IPS-20b (cell line): Measurements from ENCODE around the gene TMC8.

Experiments used
- H3K27ac ChIP-seq: one replicate; pipeline ENCODE4 v1.5.1; 2013; ENCODE audit warnings: low read length
- H3K27me3 ChIP-seq: 2 replicates; pipeline ENCODE4 v1.6.1; 2013; ENCODE audit warnings: mild to moderate bottlenecking, low read length, inconsistent platforms; ENCODE audit not compliant: insufficient read depth
- H3K36me3 ChIP-seq: 2 replicates; pipeline ENCODE4 v1.6.1; 2013; ENCODE audit warnings: low read depth, mild to moderate bottlenecking, inconsistent platforms, low read length, moderate library complexity; ENCODE audit not compliant: insufficient read depth
- H3K4me1 ChIP-seq: 2 replicates; pipeline ENCODE4 v1.6.1; 2013; ENCODE audit warnings: mild to moderate bottlenecking, control low read depth, inconsistent platforms, low read length, moderate library complexity; ENCODE audit not compliant: insufficient read depth
- H3K4me3 ChIP-seq: 2 replicates; pipeline ENCODE4 v1.5.1; 2013; ENCODE audit warnings: mild to moderate bottlenecking, low read length, inconsistent platforms
- H3K9ac ChIP-seq: 2 replicates; pipeline ENCODE4 v1.6.1; 2013; ENCODE audit warnings: low read depth, mild to moderate bottlenecking, inconsistent platforms, low read length, moderate library complexity
- H3K9me3 ChIP-seq: 2 replicates; pipeline ENCODE4 v1.6.1; 2013; ENCODE audit warnings: mild to moderate bottlenecking, low read depth, low read length, inconsistent platforms; ENCODE audit not compliant: insufficient read depth

The TMC8 gene

DNA sequence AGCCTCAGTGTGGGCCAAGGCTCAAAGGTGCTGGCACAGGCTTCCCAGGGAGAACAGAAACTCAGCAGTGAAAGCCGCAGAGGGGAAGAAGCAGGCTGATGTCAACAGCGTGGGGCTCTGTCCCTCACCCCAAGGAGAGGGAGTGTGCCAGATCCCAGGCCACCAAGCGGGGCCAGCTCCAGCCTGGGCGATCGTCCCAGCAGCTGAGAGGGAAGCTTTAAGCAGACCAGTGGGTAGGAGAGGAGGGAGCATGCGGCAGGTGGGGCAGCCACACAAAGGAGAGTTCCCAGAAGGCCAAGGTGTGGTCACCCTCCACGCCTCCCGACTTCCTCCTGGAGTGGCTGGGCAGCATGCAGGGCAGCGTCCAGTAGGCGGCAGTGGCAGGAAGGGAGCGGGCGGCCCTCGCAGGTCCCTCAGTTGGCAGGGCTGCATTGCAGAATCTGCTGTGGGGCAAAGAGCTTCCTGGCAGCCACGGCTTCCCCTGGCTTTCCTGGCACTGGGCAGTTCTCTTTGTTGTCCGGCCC is 43.8 kb downstream of the TMC8 start:
- Histone ChIP-seq H3K4me3 (no peak overlapping the region), H3K36me3 (peaks cover 59% of the 10 kb centered on the region), H3K9me3 (no peaks in the 10 kb centered on the region), H3K4me1 (peaks cover 15% of the 10 kb centered on the region), H3K27me3 (no peaks in the 10 kb centered on the region), H3K9ac (no peak overlapping the region), H3K27ac (no peak overlapping the region)

DNA sequence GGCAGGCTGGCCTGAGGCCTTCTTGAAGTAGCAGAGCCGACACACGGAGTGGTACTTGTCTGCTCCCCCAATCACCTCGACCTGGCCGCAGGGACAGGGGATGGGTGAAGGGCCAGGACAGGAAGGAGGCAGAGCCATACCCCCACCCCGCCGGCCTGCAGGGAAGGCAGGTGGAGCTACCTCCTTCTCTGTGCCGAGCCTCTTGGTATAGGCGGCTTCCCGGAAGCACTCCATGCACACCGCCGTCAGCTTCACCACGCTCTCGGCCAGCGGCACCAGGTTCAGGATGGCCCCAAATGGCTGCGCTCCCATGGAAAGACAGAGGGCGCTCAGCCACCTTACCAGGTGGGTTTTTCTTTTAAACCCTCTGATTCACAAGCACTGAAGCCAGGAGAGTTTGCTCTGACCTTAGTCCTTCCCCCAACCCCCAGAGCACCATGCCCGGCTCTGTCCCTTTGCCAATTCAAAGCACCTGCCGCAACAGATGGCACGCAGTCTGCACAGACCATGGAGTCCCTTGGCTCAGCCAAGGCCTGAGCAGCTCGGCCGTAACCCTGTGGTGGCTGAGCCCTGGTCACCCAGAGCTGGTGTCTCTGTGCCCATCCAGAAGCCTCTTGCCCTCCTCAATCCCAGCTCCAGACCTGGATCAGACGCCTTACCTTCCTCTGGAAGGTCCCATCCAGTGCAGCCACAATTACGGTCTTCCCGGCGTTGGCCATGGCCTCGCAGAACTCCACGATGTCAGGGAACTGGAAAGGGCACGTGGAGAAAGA is 44.5 kb downstream of the TMC8 start:
- H3K36me3 ChIP-seq = peaks cover 65% of the 10 kb centered on the region
- no peaks in the 10 kb centered on the region for H3K9me3 ChIP-seq
- no peak overlapping the region for H3K27ac ChIP-seq
- H3K4me3 ChIP-seq = no peak overlapping the region
- no peaks in the 10 kb centered on the region for H3K27me3 ChIP-seq
- peaks cover 15% of the 10 kb centered on the region for H3K4me1 ChIP-seq
- H3K9ac ChIP-seq = no peak overlapping the region

DNA sequence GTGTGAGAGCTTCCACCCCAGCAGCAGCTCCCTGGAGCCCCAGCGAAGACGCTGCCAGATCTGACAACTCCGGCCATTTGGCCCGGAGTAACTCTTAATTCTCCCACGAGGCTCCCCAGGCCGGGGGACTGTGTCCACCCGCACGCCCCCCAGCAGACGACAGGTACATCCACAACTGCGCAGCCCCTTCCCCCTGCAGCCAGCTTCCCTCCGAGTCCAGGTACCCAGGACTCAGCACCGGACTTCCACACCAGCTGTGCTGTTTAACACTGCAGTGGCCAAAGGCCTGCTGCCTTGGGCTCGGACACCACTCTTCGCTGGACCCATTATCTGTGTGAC is 45.0 kb downstream of the TMC8 start:
- peaks cover 15% of the 10 kb centered on the region for H3K4me1 ChIP-seq
- no peak overlapping the region for H3K27ac ChIP-seq

DNA sequence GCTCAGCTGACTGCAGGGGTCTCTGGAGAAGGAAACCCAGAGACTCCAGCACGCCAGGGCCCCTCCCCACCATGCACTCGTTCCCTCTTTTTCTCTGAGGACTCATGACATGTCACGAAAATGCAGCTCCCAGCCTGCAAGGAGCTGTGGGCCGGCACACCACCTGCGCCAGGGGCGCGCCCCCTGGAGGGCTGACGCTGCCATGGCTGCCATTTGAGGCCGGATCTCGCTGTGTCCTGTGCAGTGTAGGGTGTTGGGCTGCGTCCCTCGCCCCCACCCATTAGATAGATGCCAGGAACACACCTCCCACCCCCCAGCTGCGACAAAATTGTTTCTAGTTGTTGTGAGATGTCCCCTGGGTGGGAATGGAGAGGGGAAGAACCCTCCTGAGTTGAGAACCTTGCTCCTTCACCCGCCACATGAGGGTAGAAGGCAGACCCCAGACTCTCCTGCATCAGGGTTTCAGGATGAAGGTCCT is 46.0 kb downstream of the TMC8 start:
- no peak overlapping the region for H3K27ac ChIP-seq
- peaks cover 15% of the 10 kb centered on the region for H3K4me1 ChIP-seq
- H3K27me3 ChIP-seq = no peaks in the 10 kb centered on the region
- H3K36me3 ChIP-seq = peaks cover 81% of the 10 kb centered on the region
- H3K4me3 ChIP-seq = no peak overlapping the region
- H3K9ac ChIP-seq = peak overlapping the region; percentile 41; the same call in 1 of the 2 replicates
- no peaks in the 10 kb centered on the region for H3K9me3 ChIP-seq

More for the DNA sequence above, 45.0 kb downstream of the TMC8 start:
- Histone ChIP-seq H3K27me3 (no peaks in the 10 kb centered on the region), H3K9me3 (no peaks in the 10 kb centered on the region), H3K4me3 (no peak overlapping the region), H3K9ac (no peak overlapping the region), H3K36me3 (peaks cover 71% of the 10 kb centered on the region)

DNA sequence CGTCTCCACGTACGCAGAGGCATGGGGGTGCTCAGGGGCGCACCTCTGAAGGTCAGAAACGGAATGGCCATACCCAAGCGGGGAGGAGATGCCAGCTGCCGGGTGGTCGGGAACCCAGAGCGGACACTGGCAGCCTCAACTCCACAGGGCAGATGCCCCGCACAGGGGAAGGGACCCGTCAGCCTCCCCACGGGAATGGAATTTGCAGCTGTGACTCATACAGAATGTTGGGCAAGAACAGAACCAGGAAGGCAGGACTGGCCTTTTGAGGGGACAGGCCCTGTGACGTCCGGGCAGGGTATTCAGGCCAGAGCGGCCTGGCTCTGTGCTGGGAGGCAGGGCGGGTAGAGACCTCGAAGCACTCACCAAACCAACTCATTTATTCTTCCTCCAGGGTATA is 48.8 kb downstream of the TMC8 start:
- Histone ChIP-seq H3K4me3 (no peak overlapping the region), H3K27ac (no peak overlapping the region), H3K27me3 (no peaks in the 10 kb centered on the region), H3K4me1 (peaks cover 3% of the 10 kb centered on the region; the same call in 1 of the 2 replicates), H3K9me3 (no peaks in the 10 kb centered on the region), H3K9ac (no peak overlapping the region), H3K36me3 (peaks cover 93% of the 10 kb centered on the region)

DNA sequence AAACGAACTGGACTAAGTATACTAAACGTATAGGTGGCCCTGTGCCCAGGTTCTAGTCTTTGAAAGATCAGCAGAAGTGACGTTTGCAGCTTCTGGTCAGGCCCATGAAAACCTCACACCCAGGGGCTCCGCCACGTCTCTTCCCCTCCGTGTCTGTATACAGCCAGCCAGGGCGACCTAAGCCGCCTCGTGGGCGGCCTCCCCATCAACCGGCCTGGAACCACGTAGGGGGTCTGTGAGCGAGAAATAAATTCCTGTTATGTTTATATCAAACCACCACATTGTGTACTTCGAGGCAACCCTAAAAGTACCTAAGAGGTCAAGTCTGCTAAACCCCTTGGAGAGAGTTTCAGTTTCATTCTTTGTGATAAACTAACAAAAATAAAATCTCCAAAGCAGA is 49.5 kb downstream of the TMC8 start:
- Histone ChIP-seq H3K27me3 (no peaks in the 10 kb centered on the region), H3K27ac (no peak overlapping the region), H3K4me1 (peaks cover 5% of the 10 kb centered on the region; the same call in 1 of the 2 replicates), H3K4me3 (no peak overlapping the region), H3K9ac (no peak overlapping the region), H3K9me3 (no peaks in the 10 kb centered on the region), H3K36me3 (peaks cover 94% of the 10 kb centered on the region)

DNA sequence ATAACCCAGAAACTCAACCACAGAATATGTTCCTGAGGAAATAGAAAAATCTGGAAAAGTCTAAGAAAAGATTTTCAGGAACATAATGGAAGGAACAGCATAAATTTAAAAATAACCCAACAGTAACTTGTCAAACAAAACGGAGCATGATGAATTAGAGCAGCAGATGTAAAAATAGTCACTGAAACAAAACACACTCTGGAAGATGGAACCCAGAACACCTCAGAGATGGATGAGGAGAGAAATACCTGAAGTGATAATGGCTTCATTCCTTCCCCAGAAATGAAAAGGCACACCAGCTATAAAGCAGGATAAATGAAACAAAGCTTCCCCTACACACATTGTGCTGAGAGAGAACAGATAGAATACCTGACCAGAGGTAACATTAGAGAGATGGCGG is 49.9 kb downstream of the TMC8 start:
- Histone ChIP-seq H3K4me1 (peaks cover 8% of the 10 kb centered on the region; the same call in 1 of the 2 replicates), H3K27me3 (no peaks in the 10 kb centered on the region), H3K27ac (no peak overlapping the region), H3K4me3 (no peak overlapping the region), H3K9me3 (no peaks in the 10 kb centered on the region), H3K36me3 (peaks cover 94% of the 10 kb centered on the region), H3K9ac (no peak overlapping the region)

DNA sequence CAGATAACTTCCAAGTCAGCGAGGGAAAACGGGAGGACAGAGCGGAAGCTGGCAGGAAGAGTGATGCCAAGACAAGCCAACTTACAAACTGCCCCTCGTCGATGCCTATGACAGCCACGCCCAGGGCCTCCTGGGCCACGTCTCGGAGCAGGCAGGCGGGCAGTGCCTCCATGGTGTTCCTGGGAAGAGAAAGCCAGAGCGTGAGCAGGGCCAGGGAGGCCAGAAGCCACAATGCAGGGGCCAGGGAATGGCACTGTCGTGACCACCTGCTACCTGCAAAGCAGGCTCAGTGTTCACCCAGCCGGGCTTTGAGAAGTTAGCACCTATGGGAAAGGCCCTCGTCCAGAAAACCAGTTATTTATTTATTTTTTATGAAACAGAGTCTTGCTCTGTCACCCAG is 51.9 kb downstream of the TMC8 start:
- no peaks in the 10 kb centered on the region for H3K9me3 ChIP-seq
- H3K4me1 ChIP-seq = 0 out of 2 replicates have a peak, but pooled peaks cover 4% of the 10 kb centered on the region

DNA sequence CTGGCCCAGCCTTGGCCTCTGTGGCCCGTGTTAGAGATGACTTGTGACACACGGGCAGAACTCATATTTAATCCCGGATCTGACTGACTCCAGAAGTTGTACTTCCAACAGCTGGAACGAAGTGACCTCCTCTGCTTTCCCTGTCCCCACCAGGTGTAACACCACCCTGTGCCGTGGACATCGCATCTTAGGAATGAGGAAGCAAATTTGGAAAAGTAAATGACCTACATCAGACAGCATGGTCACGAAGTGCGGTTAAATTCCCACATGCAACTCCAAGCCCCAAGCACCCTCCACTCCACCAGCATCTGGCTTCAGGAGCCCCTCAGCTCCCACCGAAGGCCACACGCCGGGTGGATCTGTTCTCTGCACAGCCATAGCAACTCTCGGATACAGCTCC is 53.3 kb downstream of the TMC8 start:
- Histone ChIP-seq H3K9ac (no peak overlapping the region), H3K9me3 (no peaks in the 10 kb centered on the region), H3K27ac (no peak overlapping the region), H3K4me3 (no peak overlapping the region), H3K4me1 (peaks cover 4% of the 10 kb centered on the region; the same call in 1 of the 2 replicates), H3K36me3 (peaks cover 67% of the 10 kb centered on the region), H3K27me3 (no peaks in the 10 kb centered on the region)

More for the DNA sequence above, 51.9 kb downstream of the TMC8 start:
- Histone ChIP-seq H3K27ac (no peak overlapping the region), H3K27me3 (no peaks in the 10 kb centered on the region), H3K4me3 (no peak overlapping the region), H3K9ac (no peak overlapping the region), H3K36me3 (peaks cover 78% of the 10 kb centered on the region)

DNA sequence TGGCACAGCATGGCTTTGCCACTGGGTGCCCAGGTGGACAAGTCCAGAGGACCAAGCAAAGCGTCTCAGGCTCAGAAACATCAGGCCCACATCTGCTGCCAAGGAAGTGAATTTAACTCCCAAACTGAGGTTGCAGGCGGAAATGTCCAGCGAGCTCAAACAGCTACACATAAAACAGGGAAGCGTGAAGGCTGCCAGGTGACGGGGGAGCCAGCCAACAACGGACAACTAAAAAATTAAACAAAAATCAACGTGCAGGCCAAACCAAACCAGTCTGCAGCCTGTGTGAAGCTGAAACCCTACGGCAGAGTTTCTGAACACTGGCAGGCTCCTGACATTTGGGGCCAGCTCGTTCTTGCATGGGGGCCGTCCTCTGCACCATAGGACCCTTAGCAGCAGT is 53.8 kb downstream of the TMC8 start:
- H3K27ac ChIP-seq = no peak overlapping the region

DNA sequence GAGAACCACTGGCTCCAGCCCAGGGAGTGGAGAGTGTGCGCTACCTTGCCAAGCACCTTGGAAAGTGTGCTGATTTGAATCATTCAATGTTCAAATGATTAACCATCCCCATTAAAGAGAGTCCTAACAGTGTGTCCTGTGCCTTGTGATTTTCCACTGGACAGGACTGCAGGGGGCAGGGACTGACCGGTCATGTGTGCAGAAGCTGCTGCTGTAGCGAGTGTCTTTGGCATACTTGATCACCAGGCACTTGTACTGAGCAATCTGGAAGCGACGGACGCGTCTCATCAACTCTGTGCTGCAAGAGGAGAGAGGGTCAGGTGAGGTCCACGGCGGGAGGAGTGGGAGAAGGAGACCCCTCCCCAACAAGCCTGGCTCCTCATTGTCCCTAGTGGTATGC is 54.3 kb downstream of the TMC8 start:
- Histone ChIP-seq H3K36me3 (peaks cover 57% of the 10 kb centered on the region), H3K27ac (no peak overlapping the region), H3K9ac (peak overlapping the region; percentile 21; the same call in 1 of the 2 replicates), H3K4me1 (peaks cover 4% of the 10 kb centered on the region; the same call in 1 of the 2 replicates), H3K27me3 (no peaks in the 10 kb centered on the region), H3K4me3 (peak overlapping the region; percentile 39), H3K9me3 (no peaks in the 10 kb centered on the region)

More for the DNA sequence above, 53.8 kb downstream of the TMC8 start:
- Histone ChIP-seq H3K27me3 (no peaks in the 10 kb centered on the region), H3K4me1 (peaks cover 4% of the 10 kb centered on the region; the same call in 1 of the 2 replicates), H3K9ac (no peak overlapping the region), H3K36me3 (peaks cover 63% of the 10 kb centered on the region), H3K9me3 (no peaks in the 10 kb centered on the region), H3K4me3 (no peak overlapping the region)
